Testis (tissue), 2 donors: Measurements from ENCODE around the gene GAL3ST3.

Experiments used
- CTCF ChIP-seq, 3 experiments: fragments of 450-650 bp in 2 of 3; fragments of 200-600 bp in 1 of 3; sonication (generic) in 1 of 3; IDR thresholded peaks; one replicate each; pipeline ENCODE4 v1.5.1; 2016 to 2019; ENCODE audit warnings: antibody characterized with exemption in 3 of 3, mild to moderate bottlenecking in 2 of 3, moderate library complexity in 1 of 3
- POLR2A ChIP-seq: fragments of 450-650 bp; IDR thresholded peaks from one replicate; pipeline ENCODE4 v1.6.1; 2017; ENCODE audit warnings: antibody characterized with exemption, mild to moderate bottlenecking, moderate library complexity

GRCh38 chr11:66039765-66040164 lies 9.2 kb downstream of the GAL3ST3 start:
- TF ChIP-seq CTCF (IDR thresholded peaks at IDR 0.05), result no peak
- no peak for TF ChIP-seq POLR2A
